ENCODE measurements around the gene CFAP73.
A peak's percentile ranks its signal among the peaks of the same experiment; 100 is the strongest.

The CFAP73 gene

GRCh38 chr12:113181975-113182374, 32.5 kb downstream of the CFAP73 start:
- no peaks in the 10 kb centered on the region for H3K27me3 Mint-ChIP-seq
- peak overlapping the region; percentile 10 for H3K27ac Mint-ChIP-seq
- H3K4me1 Mint-ChIP-seq (ENCODE audit: low read depth): peaks cover 29% of the 10 kb centered on the region
- peak overlapping the region; percentile 27 for H3K4me3 Mint-ChIP-seq
- H3K9me3 Mint-ChIP-seq (ENCODE audit: low read depth): no peaks in the 10 kb centered on the region
- H3K36me3 Mint-ChIP-seq: peaks cover 7% of the 10 kb centered on the region

- Mint-ChIP-seq H3K27ac (peak overlapping the region; percentile 54), H3K4me1 (ENCODE audit: low read depth) (peaks cover 34% of the 10 kb centered on the region), H3K36me3 (peaks cover 2% of the 10 kb centered on the region), H3K27me3 (no peaks in the 10 kb centered on the region), H3K9me3 (ENCODE audit: low read depth) (no peaks in the 10 kb centered on the region), H3K4me3 (peak overlapping the region; percentile 94)
Measured at GRCh38 chr12:113183030-113183589, 33.6 kb downstream of the CFAP73 start.

DNA sequence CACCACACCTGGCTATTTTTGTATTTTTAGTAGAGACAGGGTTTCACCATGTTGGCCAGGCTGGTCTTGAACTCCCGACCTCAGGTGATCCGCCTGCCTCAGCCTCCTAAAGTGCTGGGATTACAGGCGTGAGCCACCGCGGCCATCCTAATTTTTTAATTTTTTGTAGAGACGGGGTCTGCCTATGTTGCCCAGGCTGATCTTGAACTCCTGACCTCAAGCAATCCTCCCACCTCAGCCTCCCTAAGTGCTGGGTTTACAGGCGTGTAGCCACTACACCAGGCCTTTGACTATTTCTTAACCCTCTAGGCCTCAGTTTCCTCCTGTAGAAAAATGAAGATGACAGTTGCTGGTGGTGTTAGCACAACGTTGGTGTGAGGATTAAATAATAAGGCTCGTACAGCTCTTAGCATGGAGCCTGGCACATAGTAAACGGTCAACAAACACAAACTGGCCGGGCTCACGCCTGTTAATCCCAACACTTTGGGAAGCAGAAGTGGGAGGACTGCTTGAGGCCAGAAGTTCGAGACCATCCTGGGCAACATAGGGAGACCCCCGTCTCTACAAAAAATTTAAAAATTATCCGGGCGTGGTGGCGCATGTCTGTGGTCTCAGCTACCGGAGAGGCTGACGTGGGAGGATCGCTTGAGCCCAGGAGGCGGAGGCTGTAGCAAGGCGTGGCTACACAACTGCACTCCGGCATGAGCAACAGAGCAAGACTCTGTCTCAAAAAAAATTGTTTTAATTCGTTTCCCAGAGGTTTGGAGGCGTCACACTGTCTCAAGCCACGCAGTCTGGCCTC, 34.8 kb downstream of the CFAP73 start:
- no peaks in the 10 kb centered on the region for H3K9me3 Mint-ChIP-seq (ENCODE audit: low read depth)
- peak overlapping the region; percentile 94 for H3K4me3 Mint-ChIP-seq
- H3K4me1 Mint-ChIP-seq (ENCODE audit: low read depth): peaks cover 37% of the 10 kb centered on the region

GRCh38 chr12:113184900-113185179, 35.3 kb downstream of the CFAP73 start:
- peaks cover 38% of the 10 kb centered on the region for H3K4me1 Mint-ChIP-seq (ENCODE audit: low read depth)

More for the DNA sequence above, 34.8 kb downstream of the CFAP73 start:
- Mint-ChIP-seq H3K27ac (peak overlapping the region; percentile 97), H3K36me3 (peaks cover 5% of the 10 kb centered on the region), H3K27me3 (no peaks in the 10 kb centered on the region)

GRCh38 chr12:113185180-113186032, 35.9 kb downstream of the CFAP73 start, which contains the start of the genes DDX54 and RITA1:
TSS of gene DDX54 (minus strand) at chr12:113185478. CDS start at chr12:113185451, 27 bp downstream.
TSS of gene RITA1 (plus strand) at chr12:113185721. CDS start at chr12:113186747, 1,026 bp downstream.
- Mint-ChIP-seq H3K27ac (peak within 1 kb of the TSS; percentile 97), H3K4me1 (ENCODE audit: low read depth) (peaks cover 38% of the 10 kb centered on the region), H3K27me3 (no peaks in the 10 kb centered on the region), H3K9me3 (ENCODE audit: low read depth) (no peaks in the 10 kb centered on the region), H3K36me3 (peaks cover 6% of the 10 kb centered on the region), H3K4me3 (peak within 1 kb of the TSS; percentile 94)

More at GRCh38 chr12:113184900-113185179, 35.3 kb downstream of the CFAP73 start:
- Mint-ChIP-seq H3K4me3 (peak overlapping the region; percentile 94), H3K9me3 (ENCODE audit: low read depth) (no peaks in the 10 kb centered on the region), H3K36me3 (peaks cover 6% of the 10 kb centered on the region), H3K27me3 (no peaks in the 10 kb centered on the region), H3K27ac (peak overlapping the region; percentile 97)

GRCh38 chr12:113186033-113186365, 36.5 kb downstream of the CFAP73 start:
- peaks cover 6% of the 10 kb centered on the region for H3K36me3 Mint-ChIP-seq
- peaks cover 39% of the 10 kb centered on the region for H3K4me1 Mint-ChIP-seq (ENCODE audit: low read depth)
- no peaks in the 10 kb centered on the region for H3K9me3 Mint-ChIP-seq (ENCODE audit: low read depth)

DNA sequence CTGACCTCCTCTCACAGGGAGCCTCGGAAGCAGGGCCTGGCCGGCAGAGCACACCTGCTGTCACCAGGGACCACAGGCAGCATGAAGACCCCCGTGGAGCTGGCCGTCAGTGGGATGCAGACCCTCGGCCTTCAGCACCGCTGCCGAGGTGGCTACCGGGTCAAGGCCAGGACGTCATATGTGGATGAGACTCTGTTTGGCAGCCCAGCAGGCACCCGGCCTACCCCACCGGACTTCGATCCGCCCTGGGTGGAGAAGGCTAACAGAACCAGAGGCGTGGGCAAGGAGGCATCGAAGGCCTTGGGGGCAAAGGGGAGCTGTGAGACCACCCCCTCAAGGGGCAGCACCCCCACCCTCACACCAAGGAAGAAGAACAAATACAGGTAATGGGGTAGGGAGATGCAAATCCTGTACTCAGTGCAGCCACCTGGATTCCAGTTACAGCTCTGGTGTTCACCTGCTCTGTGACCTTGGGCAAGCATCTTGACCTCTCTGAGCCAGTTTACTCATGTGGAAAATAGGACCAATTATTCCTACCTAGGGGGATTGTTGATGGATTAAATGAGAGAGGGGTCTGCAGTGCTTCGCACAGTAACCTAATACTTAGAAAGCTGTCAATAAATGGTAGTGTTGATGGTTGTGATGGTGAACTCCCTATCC, 37.3 kb downstream of the CFAP73 start:
- no peaks in the 10 kb centered on the region for H3K27me3 Mint-ChIP-seq
- no peaks in the 10 kb centered on the region for H3K9me3 Mint-ChIP-seq (ENCODE audit: low read depth)
- H3K4me1 Mint-ChIP-seq (ENCODE audit: low read depth): peaks cover 36% of the 10 kb centered on the region
- H3K36me3 Mint-ChIP-seq: peaks cover 6% of the 10 kb centered on the region
- peak overlapping the region; percentile 97 for H3K27ac Mint-ChIP-seq
- peak overlapping the region; percentile 94 for H3K4me3 Mint-ChIP-seq

More at GRCh38 chr12:113186033-113186365, 36.5 kb downstream of the CFAP73 start:
- H3K27me3 Mint-ChIP-seq: no peaks in the 10 kb centered on the region
- H3K27ac Mint-ChIP-seq: peak overlapping the region; percentile 97
- H3K4me3 Mint-ChIP-seq: peak overlapping the region; percentile 94

GRCh38 chr12:113189361-113189760, 39.8 kb downstream of the CFAP73 start:
- Mint-ChIP-seq H3K9me3 (ENCODE audit: low read depth) (no peaks in the 10 kb centered on the region), H3K4me1 (ENCODE audit: low read depth) (peaks cover 24% of the 10 kb centered on the region), H3K36me3 (peaks cover 6% of the 10 kb centered on the region)

DNA sequence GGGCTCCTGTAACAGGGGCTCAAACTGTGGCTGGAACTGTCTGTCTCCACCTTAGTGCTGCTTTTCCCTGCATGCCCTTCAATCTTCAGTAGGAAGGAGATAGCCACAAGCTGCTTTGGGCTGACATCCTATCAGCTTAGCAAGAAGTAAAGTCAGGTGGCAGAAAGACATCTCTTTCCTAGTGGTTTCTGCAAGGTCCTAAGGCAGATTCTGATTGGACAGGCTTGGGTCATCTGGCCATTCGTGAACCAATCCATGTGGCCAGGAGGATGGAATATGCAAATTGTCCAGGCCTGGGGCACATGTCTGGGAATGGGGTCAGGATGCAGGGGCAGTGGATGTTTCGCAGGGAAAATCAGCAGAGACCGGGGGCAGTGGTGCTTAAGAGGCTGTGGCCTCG, 41.2 kb downstream of the CFAP73 start:
- H3K9me3 Mint-ChIP-seq (ENCODE audit: low read depth): no peaks in the 10 kb centered on the region
- H3K4me1 Mint-ChIP-seq (ENCODE audit: low read depth): peaks cover 20% of the 10 kb centered on the region
- H3K36me3 Mint-ChIP-seq: peaks cover 6% of the 10 kb centered on the region
- no peak overlapping the region for H3K27ac Mint-ChIP-seq
- no peak overlapping the region for H3K4me3 Mint-ChIP-seq
- H3K27me3 Mint-ChIP-seq: no peaks in the 10 kb centered on the region

More at GRCh38 chr12:113189361-113189760, 39.8 kb downstream of the CFAP73 start:
- Mint-ChIP-seq H3K4me3 (no peak overlapping the region), H3K27me3 (no peaks in the 10 kb centered on the region), H3K27ac (no peak overlapping the region)

GRCh38 chr12:113191227-113191626, 41.7 kb downstream of the CFAP73 start:
- Mint-ChIP-seq H3K27ac (no peak overlapping the region), H3K36me3 (peaks cover 6% of the 10 kb centered on the region), H3K9me3 (ENCODE audit: low read depth) (no peaks in the 10 kb centered on the region), H3K4me3 (no peak overlapping the region), H3K4me1 (ENCODE audit: low read depth) (peaks cover 18% of the 10 kb centered on the region), H3K27me3 (no peaks in the 10 kb centered on the region)

DNA sequence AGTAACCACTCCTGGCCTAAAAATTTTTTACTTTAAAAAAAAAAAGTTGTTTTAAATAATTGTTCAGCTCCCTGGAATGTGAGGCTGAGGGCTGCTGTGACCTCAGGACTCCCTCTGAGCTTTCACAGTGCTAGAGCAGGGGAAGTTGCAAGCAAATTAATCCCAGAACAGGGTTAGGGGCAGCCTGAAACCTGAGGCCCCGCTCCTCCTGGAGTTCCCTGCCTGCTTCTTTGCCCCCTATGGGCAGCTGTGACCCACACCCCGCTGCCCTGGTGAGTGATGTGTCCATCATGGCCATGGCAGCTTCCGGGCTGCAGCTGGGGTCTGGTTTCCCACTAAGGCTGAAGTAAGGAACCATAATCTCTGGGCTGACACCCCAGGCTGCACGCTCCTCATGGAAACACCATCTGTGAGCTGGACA, 45.5 kb downstream of the CFAP73 start:
- H3K36me3 Mint-ChIP-seq: no peaks in the 10 kb centered on the region

DNA sequence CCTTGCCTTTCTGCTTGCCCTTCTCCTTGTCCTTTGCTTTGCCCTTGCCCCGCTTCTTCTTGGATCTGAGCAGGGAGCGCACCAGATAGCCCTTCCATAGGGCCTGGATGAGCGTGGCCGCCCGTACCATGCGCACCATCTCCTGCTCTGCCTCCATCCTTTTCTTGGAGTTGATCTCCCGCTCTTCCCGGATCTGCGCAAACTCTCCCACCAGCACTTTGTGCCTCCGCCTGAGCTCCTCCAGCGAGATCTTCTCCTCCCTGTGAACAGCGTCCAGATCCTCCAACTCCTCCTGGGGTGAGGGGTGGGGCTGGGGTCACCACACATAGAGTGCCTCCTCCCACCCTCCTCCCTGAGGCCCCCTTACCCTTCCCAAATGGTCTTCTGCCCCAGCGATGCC, 46.1 kb downstream of the CFAP73 start:
- no peaks in the 10 kb centered on the region for H3K9me3 Mint-ChIP-seq (ENCODE audit: low read depth)
- no peaks in the 10 kb centered on the region for H3K27me3 Mint-ChIP-seq
- H3K36me3 Mint-ChIP-seq: no peaks in the 10 kb centered on the region
- no peak overlapping the region for H3K27ac Mint-ChIP-seq
- H3K4me3 Mint-ChIP-seq: no peak overlapping the region
- H3K4me1 Mint-ChIP-seq (ENCODE audit: low read depth): no peaks in the 10 kb centered on the region

More for the DNA sequence above, 45.5 kb downstream of the CFAP73 start:
- Mint-ChIP-seq H3K4me3 (no peak overlapping the region), H3K4me1 (ENCODE audit: low read depth) (peaks cover 1% of the 10 kb centered on the region), H3K9me3 (ENCODE audit: low read depth) (no peaks in the 10 kb centered on the region), H3K27me3 (no peaks in the 10 kb centered on the region), H3K27ac (no peak overlapping the region)

DNA sequence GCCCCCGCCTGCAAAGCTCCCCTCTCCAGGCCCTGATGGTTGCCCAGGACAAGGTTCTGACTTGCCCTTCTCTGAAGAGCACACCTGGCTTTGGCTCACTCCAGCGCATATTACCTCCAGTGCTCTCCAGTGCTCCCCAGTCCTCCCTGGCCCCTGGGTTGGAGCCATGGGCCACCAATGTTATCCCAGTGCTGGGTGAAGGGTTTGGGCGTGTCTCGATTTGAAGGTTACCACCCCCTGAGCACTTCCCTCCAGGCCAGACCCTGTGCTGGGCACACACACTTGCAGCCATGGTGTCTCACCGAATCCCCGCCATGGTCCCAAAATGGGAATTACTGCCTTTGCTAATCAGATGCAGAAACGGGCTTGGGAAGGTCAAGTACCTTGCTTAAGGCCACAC, 47.1 kb downstream of the CFAP73 start:
- Mint-ChIP-seq H3K4me3 (no peak overlapping the region), H3K4me1 (ENCODE audit: low read depth) (no peaks in the 10 kb centered on the region), H3K27ac (no peak overlapping the region), H3K9me3 (ENCODE audit: low read depth) (no peaks in the 10 kb centered on the region), H3K36me3 (no peaks in the 10 kb centered on the region), H3K27me3 (no peaks in the 10 kb centered on the region)

DNA sequence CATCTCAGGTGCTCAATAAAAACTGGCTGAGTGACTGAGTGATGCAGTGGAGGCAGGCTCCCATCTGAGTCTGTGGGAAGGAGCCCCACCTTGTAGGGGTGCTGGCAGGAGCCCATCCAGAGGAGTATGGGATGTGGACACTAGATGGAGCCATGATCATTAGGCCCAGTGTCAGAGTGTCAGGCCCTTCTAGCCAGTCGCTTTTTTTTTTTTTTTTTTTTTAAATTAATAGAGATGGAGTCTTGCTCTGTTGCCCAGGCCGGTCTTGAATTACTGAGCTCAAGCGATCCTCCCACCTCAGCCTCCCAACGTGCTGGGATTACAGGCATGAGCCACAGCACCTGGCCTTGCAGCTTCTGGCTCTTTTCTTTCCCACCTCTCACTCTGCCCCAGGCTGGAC, 47.5 kb downstream of the CFAP73 start:
- Mint-ChIP-seq H3K9me3 (ENCODE audit: low read depth) (no peaks in the 10 kb centered on the region), H3K4me3 (no peak overlapping the region), H3K4me1 (ENCODE audit: low read depth) (no peaks in the 10 kb centered on the region), H3K36me3 (no peaks in the 10 kb centered on the region), H3K27me3 (no peaks in the 10 kb centered on the region), H3K27ac (no peak overlapping the region)
